Testis (tissue), 3 donors: ENCODE results near the gene PHLPP1. TPM values are rescaled to one million over a fixed set of nuclear protein-coding genes. Genes with fewer than 3 reads are reported as not detected.

Experiments used
- DNase-seq: peaks from one replicate; pipeline ENCODE4 v3.0.0-alpha.2; 2019
- H3K27ac ChIP-seq, 2 donors: fragments of 200-600 bp; sonication (generic); one replicate each; pipeline ENCODE4 v1.5.1; 2019
- H3K27me3 ChIP-seq: fragments of 200-600 bp; sonication (generic); one replicate; pipeline ENCODE4 v1.5.1; 2019
- H3K36me3 ChIP-seq: fragments of 200-600 bp; sonication (generic); one replicate; pipeline ENCODE4 v1.5.1; 2017; ENCODE audit warnings: low read depth; ENCODE audit errors: missing control alignments
- H3K4me1 ChIP-seq: fragments of 200-600 bp; sonication (generic); one replicate; pipeline ENCODE4 v1.5.1; 2019
- H3K4me3 ChIP-seq, 2 donors: fragments of 200-600 bp; sonication (generic); one replicate each; pipeline ENCODE4 v1.5.1; 2017 to 2019
- H3K9me3 ChIP-seq: fragments of 200-600 bp; sonication (generic); one replicate; pipeline ENCODE4 v1.5.1; 2017
- CTCF ChIP-seq, 3 experiments: fragments of 450-650 bp in 2 of 3; fragments of 200-600 bp in 1 of 3; sonication (generic) in 1 of 3; IDR thresholded peaks; one replicate each; pipeline ENCODE4 v1.5.1; 2016 to 2019; ENCODE audit warnings: antibody characterized with exemption in 3 of 3, mild to moderate bottlenecking in 2 of 3, moderate library complexity in 1 of 3
- POLR2A ChIP-seq: fragments of 450-650 bp; IDR thresholded peaks from one replicate; pipeline ENCODE4 v1.6.1; 2017; ENCODE audit warnings: antibody characterized with exemption, mild to moderate bottlenecking, moderate library complexity
- WGBS, 2 donors: methylation state at CpG; one replicate each; pipeline ENCODE4 v1.1.5; 2018; 5-methylcytosine and 5-hydroxymethylcytosine counted together
- intact Hi-C: fragments of 100-400 bp; cut with DNase I; formaldehyde crosslinking; loops from one replicate; pipeline ENCODE4 v1.15.1; 2023; ENCODE audit warnings: low total_unique reads
- polyA plus RNA-seq: library from polyadenylated mRNA; stranded (reverse); fragments of 350-450 nt; fragmentation: Illumina TruSeq; extraction: RNeasy Lipid Tissue Mini Kit (QIAGEN cat#74804); gene quantifications from one replicate; pipeline ENCODE4 v1.2.3, GENCODE V29; 2014; ENCODE audit warnings: low read depth, low replicate concordance; ENCODE audit not compliant: insufficient read depth
- total RNA-seq, 2 donors: library from RNA; depleted of rRNA; stranded (reverse); fragments of >200 nt; gene quantifications; one replicate each; pipeline ENCODE4 v1.2.3, GENCODE V29; 2016

Gene PHLPP1
- total and polyA plus RNA-seq, 3 donors from 2014 or later: 31.5 to 60.1 (median 50.5) TPM

- no peak for DNase-seq
- intact Hi-C loops: no loop called here
- Histone ChIP-seq H3K9me3 (no peaks in the 10 kb centered on the region), H3K36me3 (no peaks in the 10 kb centered on the region), H3K4me1 (no peaks in the 10 kb centered on the region), H3K27me3 (no peaks in the 10 kb centered on the region), H3K27ac (no peak overlapping the region), H3K4me3 (no peak overlapping the region)
- TF ChIP-seq POLR2A: no peak
- no peak for TF ChIP-seq CTCF (IDR thresholded peaks at IDR 0.05)
- WGBS, 2 donors: 49 to 61% methylated on average over 3 of the region's 3 CpGs
Observed at GRCh38 chr18:62963507-62963906, 248.2 kb downstream of the PHLPP1 start.

- Histone ChIP-seq H3K4me3 (no peak overlapping the region), H3K36me3 (no peaks in the 10 kb centered on the region), H3K27me3 (no peaks in the 10 kb centered on the region), H3K27ac (no peak overlapping the region), H3K4me1 (no peaks in the 10 kb centered on the region), H3K9me3 (no peaks in the 10 kb centered on the region)
- TF ChIP-seq CTCF (IDR thresholded peaks at IDR 0.05) (no peak), POLR2A (no peak)
- intact Hi-C loops: no loop called here
- WGBS, 2 donors: 53 to 64% methylated on average over 1 of the region's 1 CpG
- no peak for DNase-seq
Observed at GRCh38 chr18:62964432-62964831, 249.1 kb downstream of the PHLPP1 start.

DNA sequence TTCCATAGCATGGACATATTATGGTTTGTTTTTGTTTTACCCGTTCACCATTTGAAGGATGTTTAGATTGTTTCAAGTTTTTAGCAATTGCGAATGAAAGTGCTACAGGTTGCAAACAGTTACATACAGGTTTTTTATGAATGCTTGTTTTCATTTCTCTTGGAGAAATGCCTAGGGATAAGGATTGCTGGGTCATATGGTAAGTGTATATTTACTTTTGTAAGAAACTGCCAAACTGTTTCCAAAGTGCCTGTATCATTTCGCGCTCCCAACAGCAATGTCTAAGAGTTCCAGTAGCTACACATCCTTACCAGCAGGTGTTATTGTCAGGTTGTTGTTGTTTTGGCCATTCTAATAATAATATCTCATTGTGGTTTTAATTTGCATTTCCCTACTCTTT is 251.7 kb downstream of the PHLPP1 start:
- intact Hi-C loops: no loop called here
- H3K4me3 ChIP-seq: no peak overlapping the region
- DNase-seq: no peak
- H3K4me1 ChIP-seq: no peaks in the 10 kb centered on the region
- no peaks in the 10 kb centered on the region for H3K27me3 ChIP-seq
- TF ChIP-seq POLR2A (no peak), CTCF (IDR thresholded peaks at IDR 0.05) (no peak)
- H3K9me3 ChIP-seq: no peaks in the 10 kb centered on the region
- no peaks in the 10 kb centered on the region for H3K36me3 ChIP-seq
- no peak overlapping the region for H3K27ac ChIP-seq
- 69 to 73% methylated on average over 4 of the region's 4 CpGs for WGBS, 2 donors

GRCh38 chr18:62973689-62974088 is 258.3 kb downstream of the PHLPP1 start:
- 76 to 88% methylated on average over 1 of the region's 1 CpG for WGBS, 2 donors
- H3K27me3 ChIP-seq: no peaks in the 10 kb centered on the region

More at GRCh38 chr18:62973689-62974088, 258.3 kb downstream of the PHLPP1 start:
- no peak for DNase-seq
- TF ChIP-seq POLR2A: no peak
- no peak for TF ChIP-seq CTCF (IDR thresholded peaks at IDR 0.05)
- Histone ChIP-seq H3K27ac (no peak overlapping the region), H3K4me1 (no peaks in the 10 kb centered on the region), H3K36me3 (no peaks in the 10 kb centered on the region), H3K4me3 (no peak overlapping the region), H3K9me3 (no peaks in the 10 kb centered on the region)
- intact Hi-C loops: loop anchor here (10.0 kb wide), 2 partner anchors 259 to 379 kb away; partner anchors contain the start of gene PHLPP1
